Measurements from ENCODE around the gene PITPNB. TPM values are rescaled to one million over a fixed set of nuclear protein-coding genes. Genes with fewer than 3 reads are reported as not detected.
A peak's percentile ranks its signal among the peaks of the same experiment; 100 is the strongest.

Gene PITPNB
- total and polyA plus RNA-seq, 7 donors, result 20.4 to 135 (median 79.9) TPM

GRCh38 chr22:27925331-27925730 is 6.3 kb upstream of the PITPNB start:
- intact Hi-C loops (cut with DNase I), result no loop called here
- no peak overlapping the region for H3K4me3 ChIP-seq
- WGBS, 2 donors, result 97 to 100% methylated on average over 1 of the region's 1 CpG
- H3K36me3 ChIP-seq, result peaks cover 0 to 8% (median 0%) of the 10 kb centered on the region in 4 donors
- TF ChIP-seq CTCF (IDR thresholded peaks at IDR 0.05), result no peak
- no peak for TF ChIP-seq POLR2AphosphoS5 (IDR thresholded peaks at IDR 0.05)
- TF ChIP-seq POLR2A (IDR thresholded peaks at IDR 0.05), result no peak
- TF ChIP-seq EP300 (IDR thresholded peaks at IDR 0.05), result no peak
- no peak overlapping the region for H3K27ac ChIP-seq
- DNase-seq, result no peak
- no peaks in the 10 kb centered on the region for H3K9me3 ChIP-seq
- H3K4me1 ChIP-seq, result peaks cover 0 to 12% (median 9%) of the 10 kb centered on the region in 4 donors
- no peaks in the 10 kb centered on the region for H3K27me3 ChIP-seq

- TF ChIP-seq POLR2AphosphoS5 (IDR thresholded peaks at IDR 0.05), result peak; percentile 26 to 54 (median 40)
- TF ChIP-seq EP300 (IDR thresholded peaks at IDR 0.05), result no peak
Observed at GRCh38 chr22:27919942-27920755, 1.1 kb upstream of the PITPNB start.

GRCh38 chr22:27918341-27919221 is 475 bp downstream of the PITPNB start:
- peak; percentile 78 for DNase-seq
- peaks cover 0 to 70% (median 59%) of the 10 kb centered on the region in 4 donors for H3K4me1 ChIP-seq
- no peaks in the 10 kb centered on the region for H3K9me3 ChIP-seq
- intact Hi-C loops (cut with DNase I), result loop anchor here (2.0 kb wide), 1 partner anchor 32 kb away; no protein-coding TSS in a partner anchor
- TF ChIP-seq CTCF (IDR thresholded peaks at IDR 0.05) (no peak), POLR2AphosphoS5 (IDR thresholded peaks at IDR 0.05) (peak in 1 of 4 donors; percentile 78), POLR2A (IDR thresholded peaks at IDR 0.05) (peak in 1 of 2 donors; percentile 40)
- 1 to 2% methylated on average over 60 of the region's 60 CpGs for WGBS, 2 donors
- H3K27me3 ChIP-seq, result no peaks in the 10 kb centered on the region
- H3K27ac ChIP-seq, result peak overlapping the region; percentile 95 to 98 (median 96)
- no peaks in the 10 kb centered on the region for H3K36me3 ChIP-seq
- H3K4me3 ChIP-seq, result peak overlapping the region; percentile 75 to 98 (median 89)

More at GRCh38 chr22:27919942-27920755, 1.1 kb upstream of the PITPNB start:
- H3K27me3 ChIP-seq, result no peaks in the 10 kb centered on the region
- intact Hi-C loops (cut with DNase I), result loop anchor here (2.0 kb wide), 1 partner anchor 33 kb away; no protein-coding TSS in a partner anchor
- H3K36me3 ChIP-seq, result peaks cover 0 to 8% (median 0%) of the 10 kb centered on the region in 4 donors
- peak overlapping the region; percentile 95 to 98 (median 96) for H3K27ac ChIP-seq
- no peaks in the 10 kb centered on the region for H3K9me3 ChIP-seq
- peaks cover 0 to 54% (median 44%) of the 10 kb centered on the region in 4 donors for H3K4me1 ChIP-seq
- WGBS, 2 donors, result 34 to 40% methylated on average over 12 of the region's 12 CpGs
- peak overlapping the region; percentile 75 to 98 (median 89) for H3K4me3 ChIP-seq
- peak; percentile 76 for DNase-seq

- Histone ChIP-seq H3K9me3 (no peaks in the 10 kb centered on the region), H3K27me3 (no peaks in the 10 kb centered on the region), H3K36me3 (no peaks in the 10 kb centered on the region), H3K4me1 (peaks cover 0 to 88% (median 71%) of the 10 kb centered on the region in 4 donors), H3K27ac (peak overlapping the region in 2 of 4 donors; percentile 5 to 32), H3K4me3 (no peak overlapping the region)
- TF ChIP-seq POLR2AphosphoS5 (IDR thresholded peaks at IDR 0.05), result no peak
- TF ChIP-seq EP300 (IDR thresholded peaks at IDR 0.05), result no peak
- TF ChIP-seq CTCF (IDR thresholded peaks at IDR 0.05), result no peak
- TF ChIP-seq POLR2A (IDR thresholded peaks at IDR 0.05), result no peak
- DNase-seq, result no peak
- intact Hi-C loops (cut with DNase I), result no loop called here
Observed at GRCh38 chr22:27915986-27916385, 3.1 kb downstream of the PITPNB start.

Data from sigmoid colon (tissue), 7 donors.